HK-2 (cell line): Measurements from ENCODE around the gene NUTM2F.
"Not testable (repeated sequence)": the region's sequence is repeated elsewhere in the genome, so short reads cannot be mapped to it uniquely, and the experiment has no call there.

Source experiments
- DNase-seq: peaks from one replicate; pipeline ENCODE4 v3.0.0-alpha.2; 2018; ENCODE audit not compliant: unreplicated experiment

Gene NUTM2F

GRCh38 chr9:94316236-94316635 lies 12.2 kb downstream of the NUTM2F start:
- DNase-seq: not testable (repeated sequence)

GRCh38 chr9:94315034-94315984 lies 13.1 kb downstream of the NUTM2F start:
- DNase-seq: not testable (repeated sequence)

DNA sequence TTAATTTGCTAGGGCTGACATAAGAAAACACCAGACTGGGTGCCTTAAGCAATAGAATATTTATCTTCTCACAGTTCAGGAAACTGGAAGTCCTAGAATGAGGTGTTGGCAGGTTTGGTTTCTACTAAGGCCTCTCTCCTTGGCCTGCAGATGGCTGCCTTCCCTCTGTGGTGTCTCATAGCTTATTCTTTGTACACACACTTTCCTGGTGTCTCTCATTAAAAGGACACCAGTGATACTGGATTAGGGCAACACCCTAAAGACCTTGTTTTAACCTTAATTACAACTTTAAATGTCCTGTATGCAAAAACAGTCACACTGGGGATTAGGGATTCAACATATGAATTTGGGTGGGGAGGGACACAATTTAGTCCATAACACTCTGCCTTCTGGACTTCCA lies 25.1 kb downstream of the NUTM2F start:
- no peak for DNase-seq

DNA sequence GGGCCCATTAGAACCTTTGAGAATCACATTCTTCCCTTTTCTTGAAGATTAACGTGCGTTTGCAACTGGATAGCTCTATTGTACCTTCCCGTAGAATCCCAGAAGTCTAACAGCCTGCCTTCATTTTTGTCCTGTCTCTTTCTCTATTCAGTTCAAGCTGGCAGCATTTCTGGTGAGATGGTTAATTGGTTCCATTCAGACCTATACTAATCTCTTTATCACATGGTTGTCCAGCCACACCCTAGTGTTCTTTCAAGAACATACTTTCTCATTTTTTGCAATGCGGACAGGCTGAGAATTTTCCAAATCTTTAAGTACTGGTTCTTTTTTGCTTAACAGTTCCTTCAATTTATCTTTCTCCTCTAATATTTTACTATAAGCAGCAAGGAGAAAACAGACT lies 26.0 kb downstream of the NUTM2F start:
- DNase-seq: no peak

GRCh38 chr9:94301583-94301982 lies 26.9 kb downstream of the NUTM2F start:
- DNase-seq: no peak

DNA sequence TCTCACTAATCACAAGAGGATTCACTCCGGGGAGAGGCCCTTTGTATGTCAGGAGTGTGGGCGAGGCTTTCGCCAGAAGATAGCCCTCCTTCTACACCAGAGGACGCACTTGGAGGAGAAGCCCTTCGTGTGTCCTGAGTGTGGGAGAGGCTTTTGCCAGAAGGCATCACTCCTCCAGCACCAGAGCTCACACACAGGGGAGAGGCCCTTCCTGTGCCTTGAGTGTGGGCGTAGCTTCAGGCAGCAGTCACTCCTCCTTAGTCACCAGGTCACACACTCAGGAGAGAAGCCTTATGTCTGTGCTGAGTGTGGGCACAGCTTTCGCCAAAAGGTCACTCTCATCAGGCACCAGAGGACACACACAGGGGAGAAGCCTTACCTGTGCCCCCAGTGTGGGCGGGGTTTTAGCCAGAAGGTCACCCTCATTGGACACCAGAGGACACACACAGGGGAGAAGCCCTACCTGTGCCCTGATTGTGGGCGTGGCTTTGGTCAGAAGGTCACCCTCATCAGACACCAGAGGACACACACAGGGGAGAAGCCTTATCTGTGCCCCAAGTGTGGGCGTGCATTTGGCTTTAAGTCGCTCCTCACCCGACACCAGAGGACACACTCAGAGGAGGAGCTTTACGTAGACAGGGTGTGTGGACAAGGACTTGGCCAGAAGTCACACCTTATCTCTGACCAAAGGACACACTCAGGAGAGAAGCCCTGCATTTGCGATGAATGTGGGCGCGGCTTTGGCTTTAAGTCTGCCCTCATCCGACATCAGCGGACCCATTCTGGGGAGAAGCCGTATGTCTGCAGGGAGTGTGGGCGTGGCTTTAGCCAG lies 27.8 kb downstream of the NUTM2F start:
- DNase-seq: no peak

DNA sequence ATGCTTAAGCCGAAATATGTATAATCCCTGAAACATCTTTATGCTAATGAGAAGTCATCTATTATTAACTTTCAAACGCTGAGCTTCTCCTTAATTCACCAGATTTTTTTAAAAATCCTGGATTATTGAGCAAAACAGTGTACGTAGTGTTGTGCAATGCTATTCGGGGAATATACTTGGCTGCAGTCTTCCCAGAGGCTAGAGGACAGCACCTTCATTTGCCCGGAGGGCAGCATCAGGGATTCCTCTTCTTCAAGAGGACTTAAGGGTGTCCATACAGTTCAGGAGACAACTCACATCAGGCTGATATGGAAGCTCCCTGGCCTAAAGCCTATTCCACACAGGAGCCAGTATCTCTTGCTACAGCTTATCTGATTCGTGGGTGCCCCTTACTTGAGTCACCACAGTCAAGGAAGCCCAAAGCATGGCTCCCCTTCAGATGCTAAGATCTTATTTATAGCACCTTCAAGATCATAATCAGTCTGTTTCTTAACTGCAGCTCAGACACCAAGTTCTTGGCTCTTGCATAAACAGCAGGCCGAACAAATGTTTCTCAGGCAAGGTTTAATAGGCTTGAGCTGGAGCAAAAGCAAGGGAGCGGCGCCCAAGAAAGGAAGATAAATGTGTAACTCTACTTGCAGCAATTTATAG lies 29.4 kb downstream of the NUTM2F start:
- DNase-seq: no peak

- DNase-seq: no peak
These were observed 38.8 kb downstream of the NUTM2F start for GRCh38 chr9:94289691-94290090.

DNA sequence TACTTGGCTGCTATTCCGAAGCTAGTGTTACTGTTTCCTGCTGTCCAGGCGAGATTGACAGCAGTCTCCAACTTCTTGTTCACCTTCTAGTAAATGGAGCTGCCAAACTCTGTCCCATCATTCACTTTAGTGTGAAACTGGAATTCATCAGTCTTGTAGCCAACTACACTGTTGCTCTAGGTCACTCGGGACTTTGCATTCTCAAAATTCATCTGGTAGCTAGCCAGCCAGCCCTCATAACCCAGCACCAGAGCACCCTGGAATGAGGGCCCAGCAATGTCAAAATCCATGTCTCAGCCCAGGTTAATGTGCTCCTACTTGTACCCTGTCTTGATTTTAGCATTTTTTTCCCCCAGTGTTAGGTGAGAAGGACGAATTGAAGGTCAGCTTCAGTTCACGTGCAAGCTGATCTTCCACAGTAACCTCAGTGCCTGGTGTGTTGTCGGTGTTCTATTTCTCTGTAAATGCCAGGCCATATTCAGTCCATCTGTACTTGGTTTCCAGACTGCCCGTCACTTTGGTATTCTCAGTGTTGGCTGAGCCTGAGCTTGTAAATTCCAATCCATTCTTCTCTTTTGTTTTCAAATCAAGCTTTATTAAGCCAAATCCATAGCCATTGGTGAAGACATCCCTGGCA lies 40.4 kb downstream of the NUTM2F start:
- no peak for DNase-seq

DNA sequence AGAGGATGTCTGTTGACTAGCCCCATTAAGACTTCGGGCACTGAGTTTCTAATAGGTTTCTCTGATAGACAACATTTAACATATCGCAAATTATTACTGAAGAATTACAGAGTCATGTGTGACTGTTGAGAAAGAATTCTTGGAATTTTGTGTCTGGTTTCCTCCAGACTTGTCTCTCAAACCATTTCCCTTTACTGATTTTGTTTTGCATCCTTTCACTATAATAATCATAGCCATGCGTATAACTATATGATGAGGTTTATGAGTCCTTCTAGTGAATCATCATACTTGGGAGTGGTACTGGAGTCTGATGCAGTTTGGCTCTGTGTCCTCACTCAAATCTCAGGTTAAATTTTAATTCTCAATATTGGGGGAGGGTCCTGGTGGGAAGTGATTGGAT lies 42.3 kb downstream of the NUTM2F start:
- DNase-seq: no peak

DNA sequence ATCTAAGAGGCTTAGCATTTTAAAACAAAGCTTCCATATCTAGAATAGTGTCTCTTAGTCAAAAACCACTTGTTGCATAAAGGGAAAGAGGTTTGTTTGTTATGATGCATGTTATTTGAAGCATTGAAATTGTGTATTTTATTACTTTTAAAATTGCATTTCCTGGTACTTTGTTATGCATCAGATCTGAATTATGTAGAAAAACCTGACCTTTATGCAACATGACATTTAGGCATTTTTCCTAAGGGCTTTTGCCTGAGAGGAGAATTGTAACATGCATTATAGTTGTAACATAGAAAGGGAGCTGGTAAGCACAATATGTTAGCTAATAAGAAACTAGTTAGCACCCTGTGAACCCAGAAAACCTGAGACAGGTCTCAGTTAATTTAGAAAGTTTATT lies 47.3 kb downstream of the NUTM2F start:
- no peak for DNase-seq

- no peak for DNase-seq
These were observed 47.9 kb downstream of the NUTM2F start for GRCh38 chr9:94280409-94280989.

DNA sequence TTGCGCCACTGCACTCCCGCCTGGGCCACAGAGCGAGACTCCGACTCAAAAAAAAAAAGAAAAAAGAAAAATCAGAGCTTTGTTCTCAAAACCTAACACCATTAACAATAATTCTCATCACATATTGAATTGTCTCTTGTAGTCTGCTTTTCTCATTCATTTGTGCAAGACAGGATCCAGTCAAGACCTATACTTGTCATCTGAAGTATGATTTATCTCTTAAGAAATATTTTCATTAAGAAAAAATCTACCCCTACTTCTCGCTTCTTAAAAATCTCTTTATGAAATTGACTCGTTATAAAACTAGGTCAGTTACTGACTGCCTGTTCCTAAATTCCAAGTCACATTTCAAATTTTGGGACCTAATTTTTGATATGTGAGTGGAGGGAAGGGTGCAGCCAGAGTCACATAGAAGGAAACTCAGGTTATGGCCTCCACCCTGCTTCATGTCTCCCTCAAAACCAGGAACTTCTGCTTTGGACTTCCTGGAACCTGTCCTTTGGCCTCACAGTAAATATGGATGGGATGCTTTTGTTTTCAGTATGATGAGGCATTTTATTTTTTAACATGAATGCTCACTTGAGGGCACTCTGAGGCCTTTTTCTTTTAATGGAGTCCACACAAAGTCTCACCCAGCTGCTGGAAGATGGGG lies 50.4 kb downstream of the NUTM2F start:
- DNase-seq: no peak

GRCh38 chr9:94277029-94277428 lies 51.4 kb downstream of the NUTM2F start:
- not testable (repeated sequence) for DNase-seq

DNA sequence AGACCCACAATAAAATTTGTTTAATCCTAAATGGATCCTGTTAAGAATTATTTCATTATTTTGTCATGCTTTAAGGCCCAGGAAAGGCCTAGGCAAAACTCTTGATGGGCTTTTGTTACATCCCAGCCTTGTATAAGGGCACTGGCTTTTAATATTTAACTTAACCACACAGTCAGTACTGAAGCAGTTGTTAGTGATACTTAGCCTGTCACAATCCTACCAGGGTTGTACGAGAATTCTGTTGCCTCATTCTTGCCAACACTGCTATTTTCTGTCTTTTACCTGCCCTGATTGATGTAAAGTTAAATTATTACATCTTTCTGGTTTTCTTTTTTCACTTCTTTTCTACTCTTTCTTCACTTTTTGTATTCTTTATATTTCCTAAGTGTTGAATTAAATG lies 58.4 kb downstream of the NUTM2F start:
- DNase-seq: no peak

- no peak for DNase-seq
These were observed 59.2 kb downstream of the NUTM2F start for GRCh38 chr9:94269264-94269663.
